ENCODE data around the gene JSRP1. TPM values are rescaled to one million over a fixed set of nuclear protein-coding genes. Genes with fewer than 3 reads are reported as not detected.

Gene JSRP1
- total and polyA plus RNA-seq, 2 of the 8 experiments (the other 6 are each of a cell fraction or from before 2014, with no cell fraction given), result 0.24 to 0.56 TPM

DNA sequence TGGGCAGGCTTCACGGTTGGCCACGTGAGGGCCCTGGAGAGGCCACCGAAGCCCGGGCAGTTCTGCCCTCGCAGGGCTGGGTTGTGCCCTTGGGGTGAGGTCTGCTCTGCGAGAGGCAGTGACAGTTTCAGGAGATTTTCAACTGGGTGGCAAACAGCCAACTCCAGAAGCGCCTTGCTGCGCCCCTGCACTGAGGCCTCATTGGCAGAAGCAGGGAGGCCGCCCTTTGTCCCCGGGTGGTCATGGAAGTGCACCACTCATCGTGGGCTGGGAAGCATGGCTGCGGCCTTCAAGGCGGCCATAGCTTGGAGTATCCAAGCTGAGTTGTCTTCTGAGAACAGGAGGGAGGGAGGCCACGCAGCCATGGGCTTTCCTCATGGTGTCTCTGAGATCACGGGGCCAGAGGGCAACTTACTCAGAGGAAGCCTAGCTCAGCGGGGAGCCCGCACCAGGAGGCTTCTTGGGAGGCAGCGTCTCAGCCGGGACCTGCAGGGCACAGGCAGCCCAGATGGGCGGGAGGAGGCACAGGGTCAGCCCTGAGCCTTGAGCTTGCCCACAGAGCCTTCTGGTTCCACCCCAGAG lies 34.9 kb downstream of the JSRP1 start (continued):
- no peak for TF ChIP-seq SRF (IDR thresholded peaks at IDR 0.05; ENCODE audit: low read depth, low read length)
- TF ChIP-seq GTF2F1 (IDR thresholded peaks at IDR 0.05; ENCODE audit: borderline replicate concordance, low read depth, low read length), result no peak
- TF ChIP-seq CHD1 (IDR thresholded peaks at IDR 0.05; ENCODE audit: low read depth, low read length), result no peak
- TF ChIP-seq, protein P1, sequence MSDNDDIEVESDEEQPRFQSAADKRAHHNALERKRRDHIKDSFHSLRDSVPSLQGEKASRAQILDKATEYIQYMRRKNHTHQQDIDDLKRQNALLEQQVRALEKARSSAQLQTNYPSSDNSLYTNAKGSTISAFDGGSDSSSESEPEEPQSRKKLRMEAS (IDR thresholded peaks at IDR 0.05), result no peak
- no peak for TF ChIP-seq JUND (IDR thresholded peaks at IDR 0.05; ENCODE audit: low read length)
- no peak for TF ChIP-seq FOSL1 (IDR thresholded peaks at IDR 0.05; ENCODE audit: insufficient read depth, low read depth, low read length)
- TF ChIP-seq MAFK (IDR thresholded peaks at IDR 0.05; ENCODE audit: low read depth, low read length), result no peak
